Astrocyte of the cerebellum (primary cell): ENCODE results near the gene NDUFS4.

ENCODE experiments used
- DNase-seq: peaks from one replicate; pipeline ENCODE4 v3.0.0-alpha.2; 2011; ENCODE audit warnings: low read depth
- H3K4me3 ChIP-seq: 2 replicates; pipeline ENCODE4 v1.5.1; 2011; ENCODE audit warnings: mild to moderate bottlenecking, low read depth, low read length, moderate library complexity
- in situ Hi-C: cut with HindIII; loops from 2 replicates; pipeline ENCODE4 v1.10.0; 2017; ENCODE audit warnings: low sequenced_read_pairs
- TF ChIP-seq, protein P1 (sequence below): IDR thresholded peaks from 2 replicates; pipeline ENCODE4 v1.5.1; 2012; ENCODE audit warnings: low read length, low read depth, moderate library complexity, mild to moderate bottlenecking; ENCODE audit errors: missing control alignments

The NDUFS4 gene

GRCh38 chr5:53667621-53668020 is 107.2 kb downstream of the NDUFS4 start:
- H3K4me3 ChIP-seq: no peak overlapping the region
- no peak for DNase-seq
- in situ Hi-C loops: no loop called here
- TF ChIP-seq, protein P1, sequence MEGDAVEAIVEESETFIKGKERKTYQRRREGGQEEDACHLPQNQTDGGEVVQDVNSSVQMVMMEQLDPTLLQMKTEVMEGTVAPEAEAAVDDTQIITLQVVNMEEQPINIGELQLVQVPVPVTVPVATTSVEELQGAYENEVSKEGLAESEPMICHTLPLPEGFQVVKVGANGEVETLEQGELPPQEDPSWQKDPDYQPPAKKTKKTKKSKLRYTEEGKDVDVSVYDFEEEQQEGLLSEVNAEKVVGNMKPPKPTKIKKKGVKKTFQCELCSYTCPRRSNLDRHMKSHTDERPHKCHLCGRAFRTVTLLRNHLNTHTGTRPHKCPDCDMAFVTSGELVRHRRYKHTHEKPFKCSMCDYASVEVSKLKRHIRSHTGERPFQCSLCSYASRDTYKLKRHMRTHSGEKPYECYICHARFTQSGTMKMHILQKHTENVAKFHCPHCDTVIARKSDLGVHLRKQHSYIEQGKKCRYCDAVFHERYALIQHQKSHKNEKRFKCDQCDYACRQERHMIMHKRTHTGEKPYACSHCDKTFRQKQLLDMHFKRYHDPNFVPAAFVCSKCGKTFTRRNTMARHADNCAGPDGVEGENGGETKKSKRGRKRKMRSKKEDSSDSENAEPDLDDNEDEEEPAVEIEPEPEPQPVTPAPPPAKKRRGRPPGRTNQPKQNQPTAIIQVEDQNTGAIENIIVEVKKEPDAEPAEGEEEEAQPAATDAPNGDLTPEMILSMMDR: no peak

DNA sequence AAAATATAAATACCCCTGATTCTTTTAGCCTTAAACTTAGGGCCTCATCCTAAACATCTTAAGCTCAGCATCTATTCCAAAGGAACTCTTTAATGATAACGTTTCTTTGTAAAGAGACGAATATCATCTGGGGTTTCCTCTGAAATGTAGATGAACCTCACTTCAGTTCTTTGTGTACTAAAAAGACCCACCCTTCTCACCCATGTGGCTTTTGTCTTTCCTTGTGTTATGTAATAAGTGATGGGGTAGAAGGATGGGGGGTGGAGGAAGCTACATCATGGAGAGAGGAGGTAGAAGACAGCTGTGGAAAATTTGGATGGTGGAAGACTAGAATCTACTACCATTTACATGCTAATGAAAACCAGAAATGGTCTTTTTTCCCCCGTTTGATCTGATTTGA is 111.0 kb downstream of the NDUFS4 start:
- no peak for DNase-seq

GRCh38 chr5:53674121-53674520 is 113.7 kb downstream of the NDUFS4 start:
- DNase-seq: no peak
- in situ Hi-C loops: no loop called here
- no peak overlapping the region for H3K4me3 ChIP-seq
- TF ChIP-seq, protein P1: no peak

More for the DNA sequence above, 111.0 kb downstream of the NDUFS4 start:
- in situ Hi-C loops: no loop called here
- TF ChIP-seq, protein P1: no peak
- H3K4me3 ChIP-seq: no peak overlapping the region

GRCh38 chr5:53677632-53678031 is 117.2 kb downstream of the NDUFS4 start:
- TF ChIP-seq, protein P1: no peak
- in situ Hi-C loops: no loop called here

DNA sequence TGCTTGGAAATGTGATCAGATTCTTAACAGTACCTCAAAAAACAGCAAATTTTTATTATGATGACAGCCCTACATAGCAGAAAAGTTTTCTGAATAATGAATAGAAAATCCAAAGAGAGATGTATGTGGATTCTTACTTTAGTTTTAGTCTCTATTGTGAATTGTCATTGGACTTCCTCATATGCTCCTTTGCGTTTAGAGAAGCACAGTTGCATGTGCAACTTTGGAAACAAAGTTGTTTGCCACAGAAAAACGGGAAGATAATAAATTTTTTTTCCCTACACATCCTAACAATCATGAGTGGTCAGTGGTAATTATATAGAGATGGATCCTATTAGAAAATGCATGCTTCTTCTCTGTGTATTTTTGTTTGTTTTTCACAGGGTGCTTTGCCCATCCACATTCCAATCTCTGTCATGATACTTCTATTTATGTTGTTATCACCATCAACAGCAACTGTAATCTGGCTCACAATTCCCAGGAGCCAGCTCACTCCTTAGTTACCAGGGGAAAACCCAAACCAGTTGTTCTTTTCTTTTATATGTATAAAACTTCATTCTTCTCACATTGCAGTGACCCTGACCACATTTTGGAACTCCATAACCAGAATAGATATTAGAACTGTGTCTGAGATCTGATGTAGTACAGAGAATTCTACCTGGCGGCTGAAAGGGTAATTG is 118.7 kb downstream of the NDUFS4 start:
- no peak overlapping the region for H3K4me3 ChIP-seq
- in situ Hi-C loops: no loop called here
- TF ChIP-seq, protein P1: no peak
- no peak for DNase-seq

More at GRCh38 chr5:53677632-53678031, 117.2 kb downstream of the NDUFS4 start:
- DNase-seq: no peak
- H3K4me3 ChIP-seq: no peak overlapping the region

- in situ Hi-C loops: no loop called here
- TF ChIP-seq, protein P1: no peak
- no peak overlapping the region for H3K4me3 ChIP-seq
- no peak for DNase-seq
Observed at GRCh38 chr5:53681079-53681478, 120.6 kb downstream of the NDUFS4 start.
